A673 (cell line): ENCODE results near the gene KCNH5.

Source experiments
- EZH2 ChIP-seq: fragments of 200-600 bp; sonication (generic); IDR thresholded peaks from 2 replicates; pipeline ENCODE4 v1.6.1; 2017; ENCODE audit warnings: borderline replicate concordance, low read depth, mild to moderate bottlenecking, mixed read lengths, antibody characterized with exemption, low read length; ENCODE audit not compliant: poor library complexity, severe bottlenecking
- TF ChIP-seq, protein P1 (sequence below): fragments of 300-800, 200-600 bp; sonication (generic); conservative IDR thresholded peaks from 2 replicates; pipeline ENCODE4 v1.5.1; 2017; ENCODE audit warnings: low read depth, mild to moderate bottlenecking, antibody characterized with exemption, low read length, moderate library complexity, mixed read lengths

DNA sequence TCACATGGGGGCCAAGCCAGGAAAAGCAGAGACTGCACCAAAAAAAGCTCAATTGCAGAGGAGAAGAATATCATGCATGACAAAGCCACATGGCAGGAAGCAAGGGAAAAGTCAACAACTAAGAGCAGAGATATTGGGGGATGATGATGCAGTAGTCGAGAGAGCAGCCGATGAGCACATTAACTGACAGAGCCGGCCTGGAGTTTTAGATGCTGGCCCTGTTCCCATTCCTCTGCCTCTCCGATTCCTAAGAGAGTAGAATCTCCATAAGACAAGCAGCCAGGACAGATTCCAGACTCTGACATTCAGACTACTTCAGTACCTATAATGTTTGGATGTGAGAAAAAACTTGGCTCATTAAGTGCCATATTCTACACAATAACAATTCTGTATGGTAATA is 155.9 kb downstream of the KCNH5 start:
- TF ChIP-seq, protein P1, sequence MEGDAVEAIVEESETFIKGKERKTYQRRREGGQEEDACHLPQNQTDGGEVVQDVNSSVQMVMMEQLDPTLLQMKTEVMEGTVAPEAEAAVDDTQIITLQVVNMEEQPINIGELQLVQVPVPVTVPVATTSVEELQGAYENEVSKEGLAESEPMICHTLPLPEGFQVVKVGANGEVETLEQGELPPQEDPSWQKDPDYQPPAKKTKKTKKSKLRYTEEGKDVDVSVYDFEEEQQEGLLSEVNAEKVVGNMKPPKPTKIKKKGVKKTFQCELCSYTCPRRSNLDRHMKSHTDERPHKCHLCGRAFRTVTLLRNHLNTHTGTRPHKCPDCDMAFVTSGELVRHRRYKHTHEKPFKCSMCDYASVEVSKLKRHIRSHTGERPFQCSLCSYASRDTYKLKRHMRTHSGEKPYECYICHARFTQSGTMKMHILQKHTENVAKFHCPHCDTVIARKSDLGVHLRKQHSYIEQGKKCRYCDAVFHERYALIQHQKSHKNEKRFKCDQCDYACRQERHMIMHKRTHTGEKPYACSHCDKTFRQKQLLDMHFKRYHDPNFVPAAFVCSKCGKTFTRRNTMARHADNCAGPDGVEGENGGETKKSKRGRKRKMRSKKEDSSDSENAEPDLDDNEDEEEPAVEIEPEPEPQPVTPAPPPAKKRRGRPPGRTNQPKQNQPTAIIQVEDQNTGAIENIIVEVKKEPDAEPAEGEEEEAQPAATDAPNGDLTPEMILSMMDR, result no peak
- TF ChIP-seq EZH2, result no peak
